Measurements from ENCODE around the gene GREM1. TPM values are rescaled to one million over a fixed set of nuclear protein-coding genes. Genes with fewer than 3 reads are reported as not detected.
A peak's percentile ranks its signal among the peaks of the same experiment; 100 is the strongest.

The GREM1 gene
- total and polyA plus RNA-seq, 2 donors (not counting 1 experiment from before 2014, with no cell fraction given) = 364 to 1,863 TPM

- H3K9ac ChIP-seq (ENCODE audit: insufficient read depth, low read length) = no peak overlapping the region
- H3K36me3 ChIP-seq (ENCODE audit: control insufficient read depth, insufficient read depth, low read length) = no peaks in the 10 kb centered on the region
- H3K27me3 ChIP-seq (ENCODE audit: control insufficient read depth, insufficient read depth, low read length) = no peaks in the 10 kb centered on the region
- no peak overlapping the region for H3K4me2 ChIP-seq (ENCODE audit: extremely low read depth, insufficient read depth, low read length)
- H3K4me3 ChIP-seq (replicated peaks in 1 of 4; ENCODE audit: control extremely low read depth in 1 of 4, insufficient read depth in 1 of 4, low read depth in 3 of 4, low read length in 4 of 4) = no peak overlapping the region
- peak in 1 of 2 donors; percentile 83 for DNase-seq (ENCODE audit: low read depth in 2 of 2)
- TF ChIP-seq CTCF (conservative IDR thresholded peaks at IDR 0.05 in 1 of 2, IDR thresholded peaks at IDR 0.05 in 1 of 2; ENCODE audit: low read depth in 1 of 2, low read length in 2 of 2) (no peak), EZH2 (IDR thresholded peaks at IDR 0.05; ENCODE audit: low read length, missing control alignments) (no peak)
- no peaks in the 10 kb centered on the region for H3K9me3 ChIP-seq (ENCODE audit: control insufficient read depth, insufficient read depth, low read depth, low read length)
- H2AFZ ChIP-seq (ENCODE audit: low read length) = no peak overlapping the region
- no peaks in the 10 kb centered on the region for H4K20me1 ChIP-seq (ENCODE audit: control insufficient read depth, extremely low read depth, insufficient read depth, low read length)
- peaks cover 15% of the 10 kb centered on the region for H3K4me1 ChIP-seq (ENCODE audit: control insufficient read depth, extremely low read depth, insufficient read depth, low read length)
- no peaks in the 10 kb centered on the region for H3K79me2 ChIP-seq (ENCODE audit: control insufficient read depth, insufficient read depth, low read length)
- H3K27ac ChIP-seq (ENCODE audit: insufficient read depth, low read length) = no peak overlapping the region
Observed at GRCh38 chr15:32687556-32687955, 30.2 kb upstream of the GREM1 start.

- no peaks in the 10 kb centered on the region for H3K9me3 ChIP-seq (ENCODE audit: control insufficient read depth, insufficient read depth, low read depth, low read length)
- H3K36me3 ChIP-seq (ENCODE audit: control insufficient read depth, insufficient read depth, low read length) = no peaks in the 10 kb centered on the region
- TF ChIP-seq EZH2 (IDR thresholded peaks at IDR 0.05; ENCODE audit: low read length, missing control alignments) (no peak), CTCF (conservative IDR thresholded peaks at IDR 0.05 in 1 of 2, IDR thresholded peaks at IDR 0.05 in 1 of 2; ENCODE audit: low read depth in 1 of 2, low read length in 2 of 2) (no peak)
- H3K4me1 ChIP-seq (ENCODE audit: control insufficient read depth, extremely low read depth, insufficient read depth, low read length) = peaks cover 8% of the 10 kb centered on the region
- no peak overlapping the region for H3K4me2 ChIP-seq (ENCODE audit: extremely low read depth, insufficient read depth, low read length)
- peak in 1 of 2 donors; percentile 68 for DNase-seq (ENCODE audit: low read depth in 2 of 2)
- H3K27me3 ChIP-seq (ENCODE audit: control insufficient read depth, insufficient read depth, low read length) = no peaks in the 10 kb centered on the region
- no peak overlapping the region for H3K27ac ChIP-seq (ENCODE audit: insufficient read depth, low read length)
- no peaks in the 10 kb centered on the region for H3K79me2 ChIP-seq (ENCODE audit: control insufficient read depth, insufficient read depth, low read length)
- no peak overlapping the region for H3K9ac ChIP-seq (ENCODE audit: insufficient read depth, low read length)
- H2AFZ ChIP-seq (ENCODE audit: low read length) = no peak overlapping the region
- no peak overlapping the region for H3K4me3 ChIP-seq (replicated peaks in 1 of 4; ENCODE audit: control extremely low read depth in 1 of 4, insufficient read depth in 1 of 4, low read depth in 3 of 4, low read length in 4 of 4)
- no peaks in the 10 kb centered on the region for H4K20me1 ChIP-seq (ENCODE audit: control insufficient read depth, extremely low read depth, insufficient read depth, low read length)
Observed at GRCh38 chr15:32688151-32688639, 29.6 kb upstream of the GREM1 start.

DNA sequence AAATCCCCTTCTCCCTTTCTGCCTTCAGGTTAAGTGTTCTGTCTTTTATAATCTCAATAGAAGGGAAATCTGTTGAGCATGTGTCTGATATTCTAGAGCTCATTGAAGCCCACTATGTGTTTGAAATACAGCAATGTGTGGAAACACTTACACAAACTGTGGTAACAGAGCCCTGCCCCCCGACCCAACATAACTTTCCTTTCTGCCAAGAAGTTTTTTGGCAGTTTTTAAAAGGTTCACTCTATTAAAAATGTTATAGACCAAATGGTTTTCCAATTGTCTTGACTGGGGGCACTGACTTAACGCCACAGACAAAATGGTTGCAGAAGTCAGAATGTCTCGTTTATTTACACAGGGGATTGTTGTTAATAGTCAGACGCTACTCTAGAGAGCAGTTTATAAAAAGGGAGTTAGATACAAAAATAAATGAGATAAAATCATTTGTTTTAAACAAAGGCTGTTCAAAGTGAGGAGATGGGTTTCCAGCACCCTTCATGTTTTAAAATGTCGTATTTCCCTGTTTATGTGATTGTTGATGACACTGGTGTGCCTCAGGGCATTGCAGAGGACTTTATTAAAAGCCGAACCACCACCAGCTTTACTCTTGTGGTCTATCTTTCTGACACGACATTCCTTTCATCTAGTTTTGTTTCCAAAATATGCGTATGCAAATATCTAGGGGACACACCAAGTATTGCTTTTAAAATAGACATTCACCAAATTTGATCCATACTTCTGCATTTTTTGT lies 26.7 kb upstream of the GREM1 start:
- Histone ChIP-seq H3K4me2 (ENCODE audit: extremely low read depth, insufficient read depth, low read length) (no peak overlapping the region), H3K9me3 (ENCODE audit: control insufficient read depth, insufficient read depth, low read depth, low read length) (no peaks in the 10 kb centered on the region), H3K79me2 (ENCODE audit: control insufficient read depth, insufficient read depth, low read length) (no peaks in the 10 kb centered on the region), H3K4me1 (ENCODE audit: control insufficient read depth, extremely low read depth, insufficient read depth, low read length) (no peaks in the 10 kb centered on the region), H2AFZ (ENCODE audit: low read length) (no peak overlapping the region), H4K20me1 (ENCODE audit: control insufficient read depth, extremely low read depth, insufficient read depth, low read length) (no peaks in the 10 kb centered on the region), H3K36me3 (ENCODE audit: control insufficient read depth, insufficient read depth, low read length) (no peaks in the 10 kb centered on the region), H3K27ac (ENCODE audit: insufficient read depth, low read length) (no peak overlapping the region), H3K9ac (ENCODE audit: insufficient read depth, low read length) (no peak overlapping the region), H3K4me3 (replicated peaks in 1 of 4; ENCODE audit: control extremely low read depth in 1 of 4, insufficient read depth in 1 of 4, low read depth in 3 of 4, low read length in 4 of 4) (no peak overlapping the region), H3K27me3 (ENCODE audit: control insufficient read depth, insufficient read depth, low read length) (no peaks in the 10 kb centered on the region)
- DNase-seq (ENCODE audit: low read depth in 2 of 2) = no peak
- TF ChIP-seq EZH2 (IDR thresholded peaks at IDR 0.05; ENCODE audit: low read length, missing control alignments) (no peak), CTCF (conservative IDR thresholded peaks at IDR 0.05 in 1 of 2, IDR thresholded peaks at IDR 0.05 in 1 of 2; ENCODE audit: low read depth in 1 of 2, low read length in 2 of 2) (no peak)
